DMS53 treated with DMSO at 0.1 percent for 48 hours (cell line): ENCODE data around the gene PHC2.

Experiments
- DNase-seq: peaks from one replicate; lab custom pipeline; 2025; ENCODE audit not compliant: unreplicated experiment; lab: John Stamatoyannopoulos, UW

Gene PHC2

DNA sequence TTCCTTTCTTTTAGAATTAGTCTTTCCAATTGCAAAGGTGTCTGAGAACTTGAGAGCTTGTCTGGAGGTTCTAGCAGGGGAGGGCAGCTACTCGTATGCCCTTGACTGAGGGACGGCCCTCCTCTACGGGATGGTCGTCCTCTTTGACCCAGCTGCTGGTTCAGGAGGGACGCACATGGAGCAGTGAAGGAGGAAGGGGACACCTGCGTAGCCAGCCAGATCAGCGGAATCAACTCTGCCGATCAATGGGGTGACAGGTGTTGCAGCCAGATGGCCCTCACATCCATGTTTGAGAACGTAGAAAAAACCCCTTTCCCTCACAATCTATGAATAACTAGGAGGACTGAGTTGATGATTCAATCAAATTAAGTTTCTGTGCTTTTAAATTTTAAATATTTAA lies 94.3 kb downstream of the PHC2 start:
- no peak for DNase-seq

- no peak for DNase-seq
These were observed 95.9 kb downstream of the PHC2 start for GRCh38 chr1:33335020-33335419.

GRCh38 chr1:33334081-33334552 lies 96.8 kb downstream of the PHC2 start:
- DNase-seq = no peak

- no peak for DNase-seq
These were observed 98.0 kb downstream of the PHC2 start for GRCh38 chr1:33332881-33333280.

DNA sequence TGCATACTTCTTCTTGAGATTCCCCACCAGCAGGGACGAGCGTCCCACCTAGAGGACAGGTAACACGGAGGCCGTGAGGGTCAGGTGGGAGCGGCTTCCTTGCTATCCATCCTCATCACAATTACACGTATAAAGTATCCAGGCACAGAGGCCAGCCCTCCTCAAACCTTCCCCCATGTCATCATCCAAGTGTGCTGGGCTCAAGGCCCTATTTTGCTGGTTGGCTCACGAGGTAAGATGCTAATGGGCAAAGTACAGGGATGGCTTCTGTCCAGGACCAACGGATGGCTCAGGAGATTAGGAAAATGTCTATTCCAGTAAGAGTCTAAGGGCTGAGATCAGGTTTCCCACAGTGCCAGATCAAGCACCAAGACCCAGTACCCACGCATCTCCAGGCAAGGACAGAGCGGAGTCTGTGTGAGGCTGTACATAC lies 98.5 kb downstream of the PHC2 start:
- no peak for DNase-seq

- DNase-seq = no peak
These were observed 99.2 kb downstream of the PHC2 start for GRCh38 chr1:33331444-33332356.

- no peak for DNase-seq
These were observed 100.0 kb downstream of the PHC2 start for GRCh38 chr1:33330906-33331305.

- no peak for DNase-seq
These were observed 100.5 kb downstream of the PHC2 start for GRCh38 chr1:33330361-33330890.

DNA sequence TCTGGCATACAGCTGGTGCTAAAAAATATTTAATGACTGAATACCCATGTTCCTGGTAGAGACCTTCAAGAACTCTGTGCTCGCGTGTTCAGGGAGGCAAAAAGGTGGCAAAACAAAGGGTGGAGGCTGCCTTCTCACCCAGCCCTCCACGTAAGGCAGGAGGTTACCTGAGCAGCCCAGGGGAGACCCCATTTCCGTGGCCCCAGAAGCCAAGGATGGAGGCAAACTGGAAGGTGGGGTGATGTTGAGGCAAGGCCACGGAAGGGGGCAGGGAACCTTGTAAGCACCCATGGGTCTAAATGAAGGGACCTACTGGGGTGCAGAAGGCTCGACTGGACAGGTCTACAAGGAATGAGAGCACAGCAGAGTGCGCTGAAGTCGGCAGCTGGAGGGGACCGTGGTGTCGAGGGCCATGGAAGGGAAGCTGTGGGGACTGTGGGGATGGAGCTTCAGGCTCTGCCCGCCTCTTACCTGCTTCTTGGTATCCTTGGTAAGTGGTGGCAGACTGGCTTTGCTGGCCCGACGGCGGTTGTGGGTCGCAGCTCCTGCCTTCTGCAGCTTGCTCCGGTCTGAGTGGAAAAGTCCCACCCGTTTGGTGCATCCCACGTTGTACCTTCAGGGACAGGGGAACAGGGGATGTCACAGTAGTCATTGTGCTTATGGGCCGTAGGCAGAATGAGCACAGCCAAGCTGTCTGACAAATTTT lies 101.1 kb downstream of the PHC2 start:
- DNase-seq = no peak

DNA sequence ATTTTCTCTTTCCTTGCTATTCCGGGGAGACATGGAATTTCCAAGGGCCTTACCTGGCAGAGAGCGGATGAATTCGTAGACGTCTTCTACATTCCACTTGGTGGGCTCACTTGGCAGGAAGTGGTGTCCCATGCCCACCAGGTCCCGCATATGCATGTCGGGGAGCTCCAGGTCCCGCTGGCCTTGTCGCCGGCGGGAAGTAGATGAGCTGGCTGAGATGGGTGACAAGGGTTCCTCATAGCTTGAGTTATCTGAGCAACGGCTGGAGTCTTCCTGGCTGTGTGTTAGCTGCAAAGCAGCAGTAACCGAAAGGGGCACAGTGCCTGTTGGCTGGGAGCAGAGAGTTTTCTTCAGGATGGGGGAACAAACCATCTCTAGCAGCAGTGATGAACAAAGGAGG lies 102.1 kb downstream of the PHC2 start:
- DNase-seq = no peak

- no peak for DNase-seq
These were observed 103.1 kb downstream of the PHC2 start for GRCh38 chr1:33327587-33328325.

DNA sequence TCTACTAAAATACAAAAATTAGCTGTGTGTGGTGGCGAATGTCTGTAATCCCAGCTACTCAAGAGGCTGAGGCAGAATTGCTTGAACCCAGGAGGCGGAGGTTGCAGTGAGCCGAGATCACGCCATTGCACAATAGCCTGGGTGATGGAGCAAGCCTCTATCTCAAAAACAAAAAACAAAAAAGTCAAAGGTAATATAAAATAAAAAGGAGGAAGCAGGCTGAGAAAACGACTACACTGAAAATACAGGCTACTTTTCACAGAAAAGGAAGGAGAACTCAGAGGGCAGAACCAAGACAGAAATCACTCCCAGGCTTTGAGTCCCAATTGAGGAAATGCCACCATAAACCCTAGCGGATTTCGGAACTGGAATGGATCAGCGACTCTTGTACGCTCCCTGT lies 104.1 kb downstream of the PHC2 start:
- no peak for DNase-seq

DNA sequence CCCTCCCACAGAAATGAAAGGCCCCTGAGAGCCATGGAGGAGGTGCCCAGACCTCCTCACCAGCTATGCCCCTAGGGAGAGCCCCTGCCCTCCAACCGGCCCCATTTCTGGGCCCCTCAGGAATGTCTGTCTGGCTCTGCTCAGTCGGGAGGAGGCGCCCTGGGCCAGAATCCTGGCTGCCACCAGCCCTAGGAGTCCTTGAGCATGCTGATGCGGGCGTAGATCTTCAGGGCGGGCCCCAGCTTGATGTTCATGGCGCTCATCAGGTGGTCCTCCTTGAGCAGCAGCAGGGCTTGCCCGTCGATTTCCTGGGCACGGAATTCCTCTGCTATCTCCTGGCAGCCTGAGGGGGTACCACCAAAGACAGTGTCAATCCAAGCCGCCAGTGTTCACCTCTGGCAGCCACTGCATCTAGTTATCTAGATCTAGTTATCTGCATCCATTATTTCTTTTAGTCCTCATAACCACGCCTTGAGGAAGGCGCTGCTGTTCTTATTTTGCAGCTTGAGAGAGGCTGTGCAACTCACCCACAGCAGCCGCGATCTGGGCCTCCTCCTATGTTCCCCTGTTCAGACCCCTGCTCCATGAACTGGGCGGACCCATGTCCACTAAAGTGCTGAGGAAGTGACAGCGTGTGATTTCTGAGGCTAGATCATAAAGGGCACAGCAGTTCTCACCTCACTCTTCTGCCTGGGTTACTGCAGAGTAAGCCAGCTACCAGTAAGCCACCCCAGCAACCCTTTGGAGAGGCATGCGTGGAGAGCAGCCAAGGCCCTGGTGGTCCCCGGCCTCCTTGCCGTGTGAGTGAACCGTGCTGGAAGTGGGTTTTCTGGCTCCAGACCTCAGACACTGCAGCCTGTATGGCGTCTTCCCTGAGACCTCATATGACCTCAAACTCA lies 106.0 kb downstream of the PHC2 start:
- no peak for DNase-seq

GRCh38 chr1:33323663-33324477 lies 107.0 kb downstream of the PHC2 start:
- DNase-seq = no peak

DNA sequence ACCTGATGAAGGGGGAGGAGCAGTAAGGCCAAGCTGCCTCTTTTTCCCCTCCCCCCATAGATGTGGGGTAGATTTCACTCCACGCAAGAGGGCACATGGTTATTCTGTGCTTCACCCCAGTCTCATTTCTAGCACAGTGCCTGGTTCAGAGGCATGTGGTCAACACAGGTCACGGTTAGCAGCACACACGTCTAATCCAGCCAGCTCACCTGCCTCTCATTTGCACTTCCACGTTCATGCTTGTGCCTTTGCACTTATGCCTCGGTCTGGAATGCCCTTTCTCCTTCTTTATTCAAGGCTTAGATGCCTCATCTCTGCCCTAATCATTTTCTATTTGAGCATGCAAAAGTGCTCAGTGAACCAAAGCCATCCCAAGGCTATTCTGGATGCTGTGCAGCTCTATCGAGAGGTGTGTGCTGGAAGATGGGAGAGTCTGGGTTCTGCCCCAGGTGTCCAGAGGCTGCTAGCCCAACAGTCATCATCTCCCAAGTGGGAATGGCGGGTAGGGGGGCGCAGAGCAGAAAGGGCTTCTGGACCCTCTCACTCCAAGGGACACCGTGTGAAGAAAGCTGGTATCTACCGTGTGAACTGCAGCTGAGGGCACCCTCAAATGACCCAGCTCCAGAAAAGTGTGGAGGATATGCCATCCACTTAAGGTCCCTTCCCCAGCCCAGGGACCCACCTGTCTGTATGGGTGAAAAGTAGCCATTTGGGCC lies 107.9 kb downstream of the PHC2 start:
- no peak for DNase-seq

DNA sequence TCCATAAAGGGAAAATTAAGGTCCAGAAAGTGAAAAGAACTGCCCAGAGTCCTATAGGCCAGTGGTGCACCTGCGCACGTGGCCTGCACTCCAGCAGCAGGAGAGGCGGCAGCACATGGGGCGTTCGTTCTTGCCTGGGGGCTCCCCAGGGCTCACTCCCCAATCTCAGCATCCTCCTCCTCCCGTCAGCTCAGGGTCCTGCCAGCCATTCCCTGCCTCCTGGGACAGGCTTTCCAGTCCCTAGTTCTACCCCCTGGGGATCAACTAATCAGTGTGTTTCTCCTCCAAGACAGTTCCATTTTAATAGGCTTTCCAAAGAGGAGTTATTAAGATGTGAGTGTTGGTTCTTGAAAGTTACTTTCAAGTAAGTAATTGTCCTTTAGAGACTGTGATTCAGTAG lies 108.8 kb downstream of the PHC2 start:
- DNase-seq = no peak

GRCh38 chr1:33321178-33321577 lies 109.7 kb downstream of the PHC2 start:
- no peak for DNase-seq

GRCh38 chr1:33320619-33321165 lies 110.2 kb downstream of the PHC2 start, which contains the start of gene A3GALT2:
Gene A3GALT2 (minus strand): TSS chr1:33321098. CDS start chr1:33321098, 0 bp downstream.
- no peak for DNase-seq
